Activated CD8-positive, alpha-beta memory T cell treated with anti-CD3 and anti-CD28 coated beads, Interleukin-2, amount 10 ng/mL, durations not matched to agents 7 days and 5 days (primary cell): ENCODE measurements around the gene MRPS27. TPM values are rescaled to one million over a fixed set of nuclear protein-coding genes. Genes with fewer than 3 reads are reported as not detected.

ENCODE experiments used
- ATAC-seq: fragments of 150-1000 bp; cut with Tn5 transposase; one replicate; pipeline ENCODE4 v1.10.0; 2021; ENCODE audit warnings: moderate library complexity
- CTCF ChIA-PET: fragments of 350-600 bp; sonication (Branson Sonifier 250); formaldehyde crosslinking; loops from one replicate; lab custom pipeline; 2021; ENCODE audit warnings: antibody characterized with exemption; lab: Charles Lee
- DNase-seq: peaks from one replicate; pipeline ENCODE4 v3.0.0-alpha.2; 2020
- H3K27ac Mint-ChIP-seq: one replicate; pipeline ENCODE4 v1.8.0; 2021; ENCODE audit warnings: mild to moderate bottlenecking, mixed read lengths
- H3K27me3 Mint-ChIP-seq: one replicate; pipeline ENCODE4 v1.8.0; 2021; ENCODE audit warnings: mixed read lengths
- H3K36me3 Mint-ChIP-seq: one replicate; pipeline ENCODE4 v1.8.0; 2021; ENCODE audit warnings: mild to moderate bottlenecking, mixed read lengths
- H3K4me1 Mint-ChIP-seq: one replicate; pipeline ENCODE4 v1.8.0; 2021; ENCODE audit warnings: mixed read lengths
- H3K4me3 Mint-ChIP-seq: one replicate; pipeline ENCODE4 v1.8.0; 2021; ENCODE audit warnings: mild to moderate bottlenecking, moderate library complexity, mixed read lengths
- H3K9me3 Mint-ChIP-seq: one replicate; pipeline ENCODE4 v1.8.0; 2022; ENCODE audit warnings: low read depth, mixed read lengths
- total RNA-seq, 2 experiments: library from RNA; stranded (reverse); gene quantifications; one replicate each; pipeline ENCODE4 v1.2.3, GENCODE V29; 2021

MRPS27 gene
- 10 to 100 TPM; 45.5 to 52.6 TPM for total RNA-seq

DNA sequence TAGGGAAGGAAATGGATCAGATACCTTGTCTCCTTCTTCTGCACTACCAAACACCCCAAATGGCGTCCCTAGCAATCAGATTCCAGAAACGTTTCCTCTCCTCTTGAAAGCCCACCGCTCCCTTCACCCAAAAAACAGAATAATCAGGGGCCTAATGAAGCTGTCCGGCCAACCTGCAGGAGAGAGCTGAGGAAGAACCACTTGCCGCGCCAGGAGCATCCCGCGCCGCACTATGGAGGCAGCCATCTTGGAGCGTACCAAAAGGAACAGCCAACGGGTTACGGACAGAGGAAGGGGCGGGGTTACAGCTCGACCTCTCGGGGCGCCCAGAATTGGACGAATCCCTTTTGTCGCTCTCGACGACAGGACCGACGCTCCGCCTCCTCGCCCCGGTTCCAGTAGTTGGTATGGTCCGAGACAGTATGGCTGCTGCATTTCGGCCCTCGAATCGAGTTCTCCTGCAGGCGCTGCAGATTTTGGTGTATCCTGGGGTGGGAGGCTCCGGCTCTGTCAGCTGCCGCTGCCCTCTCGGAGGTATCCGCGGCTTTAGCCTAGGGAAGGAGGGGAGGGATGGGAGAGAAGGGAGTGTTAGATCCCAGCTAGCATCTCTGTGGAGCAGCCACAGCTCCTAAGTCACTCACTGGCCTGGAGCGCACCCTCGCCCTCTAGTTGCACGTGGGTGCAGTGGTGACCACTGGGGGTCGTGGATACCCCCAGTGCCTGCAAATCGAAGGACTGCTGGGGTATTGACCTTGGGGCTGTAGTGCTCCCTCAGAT is at the start of gene MRPS27, which contains the start of gene PTCD2:
Gene MRPS27 (minus strand): TSS at position 265 of the 777 bp plus-strand sequence. CDS start 19 bp downstream, at position 246.
Gene PTCD2 (plus strand): TSS at position 398 of the 777 bp plus-strand sequence. CDS start 10 bp downstream, at position 408.
- ATAC-seq = peak; percentile 99
- CTCF ChIA-PET = interaction anchor here (0.8 to 8.3 kb wide), 2 partner anchors 12 to 46 kb away, joined by 4 to 58 read pairs; no protein-coding TSS in a partner anchor
- Mint-ChIP-seq H3K4me1 (peaks cover 41% of the 10 kb centered on the region), H3K27ac (peak within 1 kb of the TSS; percentile 89), H3K9me3 (no peaks in the 10 kb centered on the region), H3K27me3 (no peaks in the 10 kb centered on the region), H3K4me3 (peak within 1 kb of the TSS; percentile 96), H3K36me3 (peaks cover 32% of the 10 kb centered on the region)
- DNase-seq = peak; percentile 97

DNA sequence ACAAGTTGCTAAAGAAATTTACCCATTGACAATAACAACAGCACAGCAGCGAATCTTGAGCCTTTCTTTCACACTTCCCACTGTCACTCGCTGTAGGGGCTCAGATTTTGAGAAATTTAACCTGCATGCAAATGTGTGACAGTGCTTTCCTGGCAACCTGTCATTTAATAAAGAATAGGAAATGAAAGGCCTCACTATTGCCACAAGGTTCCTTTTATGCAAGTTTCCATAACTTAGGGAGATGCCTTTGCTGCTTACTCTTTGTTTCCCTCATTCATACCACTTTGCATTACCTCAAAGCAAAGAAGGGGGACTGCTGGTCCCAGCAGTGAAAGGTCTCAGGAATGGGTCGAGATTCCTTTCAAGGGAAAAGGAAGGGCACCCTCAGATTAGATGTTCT is 49.7 kb upstream of the MRPS27 start:
- Mint-ChIP-seq H3K9me3 (peaks cover 2% of the 10 kb centered on the region), H3K4me1 (peaks cover 2% of the 10 kb centered on the region), H3K27me3 (no peaks in the 10 kb centered on the region), H3K27ac (no peak overlapping the region), H3K36me3 (peaks cover 5% of the 10 kb centered on the region), H3K4me3 (no peak overlapping the region)
- CTCF ChIA-PET = interaction anchor here (1.4 kb wide), 1 partner anchor 18 kb away, joined by 3 read pairs; no protein-coding TSS in a partner anchor
- ATAC-seq = no peak
- DNase-seq = no peak

DNA sequence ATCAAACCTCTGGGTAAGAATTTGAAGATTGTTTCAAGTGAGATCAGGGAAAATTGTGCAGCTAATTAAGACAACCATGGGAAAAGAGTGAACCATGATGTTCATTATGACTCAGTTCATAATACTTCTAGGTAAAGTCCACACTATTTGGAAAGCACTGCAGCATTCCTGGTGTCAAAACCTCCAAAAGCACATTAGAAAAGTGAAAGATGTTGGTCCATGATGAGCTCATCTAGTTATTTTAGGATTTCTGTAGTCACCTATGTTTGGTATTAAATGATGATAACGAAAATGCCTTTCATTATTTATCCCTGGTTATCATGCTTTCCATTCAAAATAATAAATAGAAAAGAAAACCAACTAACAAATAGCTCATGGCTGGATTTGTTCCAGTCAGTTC is 49.3 kb upstream of the MRPS27 start:
- H3K4me3 Mint-ChIP-seq = no peak overlapping the region
- peaks cover 2% of the 10 kb centered on the region for H3K9me3 Mint-ChIP-seq
- peaks cover 6% of the 10 kb centered on the region for H3K36me3 Mint-ChIP-seq
- DNase-seq (no peak), ATAC-seq (no peak)
- no peaks in the 10 kb centered on the region for H3K27me3 Mint-ChIP-seq
- peaks cover 2% of the 10 kb centered on the region for H3K4me1 Mint-ChIP-seq
- CTCF ChIA-PET = interaction anchor here (1.4 kb wide), 1 partner anchor 19 kb away, joined by 3 read pairs; no protein-coding TSS in a partner anchor
- H3K27ac Mint-ChIP-seq = no peak overlapping the region

DNA sequence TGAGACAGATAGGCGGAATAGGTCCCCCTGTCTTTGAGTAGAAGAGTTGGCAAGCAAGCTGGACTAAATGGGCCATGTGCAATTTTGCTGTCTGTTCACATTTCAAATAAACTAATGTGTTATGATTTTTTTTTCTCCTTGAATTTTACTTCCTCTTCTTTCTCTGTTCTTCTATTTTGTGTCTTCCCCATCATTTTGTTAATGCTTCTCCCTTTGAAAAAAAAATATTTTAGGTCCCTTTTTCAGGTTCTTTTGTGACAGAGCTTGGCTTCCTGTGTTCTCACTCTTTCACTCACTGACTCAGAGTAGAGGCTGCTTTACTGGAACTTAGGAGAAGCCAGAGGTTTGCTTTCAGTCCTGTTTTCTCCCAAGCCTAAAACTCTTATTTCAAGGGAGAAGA is 48.2 kb upstream of the MRPS27 start:
- ATAC-seq (no peak), DNase-seq (no peak)
- Mint-ChIP-seq H3K4me3 (no peak overlapping the region), H3K4me1 (peaks cover 5% of the 10 kb centered on the region), H3K27me3 (no peaks in the 10 kb centered on the region), H3K27ac (no peak overlapping the region), H3K36me3 (peaks cover 10% of the 10 kb centered on the region), H3K9me3 (peaks cover 2% of the 10 kb centered on the region)
- CTCF ChIA-PET = interaction anchor here (1.4 to 3.1 kb wide), 2 partner anchors 20 to 450 kb away, joined by 3 to 12 read pairs; no protein-coding TSS in a partner anchor

DNA sequence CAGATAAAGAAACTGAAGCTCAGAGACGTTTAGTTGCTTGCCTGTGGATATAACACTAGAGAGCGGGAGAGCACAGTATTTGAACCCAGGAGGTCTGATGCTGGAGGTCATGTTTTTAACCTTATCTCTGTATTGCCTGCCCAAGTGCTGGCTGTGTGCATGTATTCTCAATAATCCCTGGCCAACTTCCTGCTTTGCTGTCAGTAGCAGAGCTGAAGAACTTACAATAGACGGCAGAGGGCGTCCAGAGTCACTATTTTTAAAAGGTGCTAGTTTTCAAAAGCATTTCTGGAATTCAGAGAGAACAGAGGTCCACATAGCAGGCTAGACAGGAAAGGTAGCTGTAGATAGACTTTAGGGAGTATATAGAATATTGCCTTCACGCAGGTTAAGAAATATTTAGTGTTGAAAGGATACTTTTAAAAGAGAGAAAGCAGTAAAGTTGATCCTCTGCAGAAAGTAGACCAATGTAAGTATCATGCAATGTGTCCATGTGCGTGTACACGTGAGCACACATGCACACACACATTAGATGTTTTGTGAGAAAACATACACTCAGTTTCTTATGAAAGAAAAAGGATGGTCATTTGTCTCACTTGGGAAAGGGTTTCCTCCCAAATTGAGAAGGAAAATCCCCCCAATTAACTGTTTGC is 46.4 kb upstream of the MRPS27 start:
- CTCF ChIA-PET = interaction anchor here (1.0 to 3.1 kb wide), 9 partner anchors 10 to 835 kb away, joined by 3 to 12 read pairs (median 4); partner anchors contain the start of genes MRPS27 and PTCD2
- peaks cover 2% of the 10 kb centered on the region for H3K9me3 Mint-ChIP-seq
- H3K4me3 Mint-ChIP-seq = no peak overlapping the region
- ATAC-seq (peak; percentile 81), DNase-seq (peak; percentile 57)
- H3K36me3 Mint-ChIP-seq = peaks cover 19% of the 10 kb centered on the region
- no peak overlapping the region for H3K27ac Mint-ChIP-seq
- H3K4me1 Mint-ChIP-seq = peaks cover 5% of the 10 kb centered on the region
- H3K27me3 Mint-ChIP-seq = no peaks in the 10 kb centered on the region

DNA sequence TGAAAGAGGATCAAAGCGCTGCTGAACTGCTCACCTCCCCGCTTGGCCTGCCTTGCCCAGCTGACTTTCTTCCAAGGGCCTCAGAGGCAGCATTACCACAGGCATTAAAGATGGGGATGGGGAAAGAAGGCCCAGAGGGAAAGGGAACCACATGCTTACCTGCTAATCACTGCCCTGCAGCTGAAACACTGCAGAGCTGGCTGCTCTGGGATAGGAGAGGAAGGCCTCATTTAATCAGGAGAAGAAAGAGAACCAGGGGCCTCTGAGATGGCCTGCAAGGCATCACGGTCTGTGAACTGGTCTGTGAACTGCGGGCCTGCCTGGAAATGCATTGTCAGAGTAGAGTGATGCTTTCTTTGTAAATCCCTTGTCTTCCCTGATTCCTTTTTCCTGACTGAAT is 44.9 kb upstream of the MRPS27 start:
- CTCF ChIA-PET = interaction anchor here (3.1 kb wide), 1 partner anchor 453 kb away, joined by 12 read pairs; no protein-coding TSS in a partner anchor
- ATAC-seq (no peak), DNase-seq (no peak)
- Mint-ChIP-seq H3K27ac (no peak overlapping the region), H3K36me3 (peaks cover 22% of the 10 kb centered on the region), H3K27me3 (no peaks in the 10 kb centered on the region), H3K9me3 (no peaks in the 10 kb centered on the region), H3K4me3 (no peak overlapping the region), H3K4me1 (peaks cover 5% of the 10 kb centered on the region)

DNA sequence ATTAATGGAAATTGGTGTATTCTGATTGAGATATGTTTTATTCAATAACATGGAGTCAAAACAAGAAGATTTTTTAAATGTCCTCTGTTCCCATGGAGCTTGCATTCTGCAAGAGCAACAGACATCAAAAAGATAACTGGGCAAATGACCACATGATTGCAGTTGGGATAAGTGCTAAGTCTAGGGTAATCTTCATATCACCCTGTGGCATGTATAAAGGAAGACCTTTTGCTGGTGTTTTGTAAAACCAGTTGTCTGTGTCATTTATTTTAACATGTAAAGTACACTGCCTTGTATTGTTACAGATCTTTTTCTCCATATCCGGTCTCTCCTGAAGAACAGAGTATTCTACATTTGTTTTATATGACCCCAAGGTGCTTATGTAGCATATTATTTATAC is 44.1 kb upstream of the MRPS27 start:
- no peak overlapping the region for H3K27ac Mint-ChIP-seq
- H3K4me1 Mint-ChIP-seq = peaks cover 5% of the 10 kb centered on the region
- peaks cover 28% of the 10 kb centered on the region for H3K36me3 Mint-ChIP-seq
- no peak for ATAC-seq
- H3K4me3 Mint-ChIP-seq = no peak overlapping the region
- CTCF ChIA-PET = no interaction called here
- H3K9me3 Mint-ChIP-seq = no peaks in the 10 kb centered on the region
- H3K27me3 Mint-ChIP-seq = no peaks in the 10 kb centered on the region
- no peak for DNase-seq

DNA sequence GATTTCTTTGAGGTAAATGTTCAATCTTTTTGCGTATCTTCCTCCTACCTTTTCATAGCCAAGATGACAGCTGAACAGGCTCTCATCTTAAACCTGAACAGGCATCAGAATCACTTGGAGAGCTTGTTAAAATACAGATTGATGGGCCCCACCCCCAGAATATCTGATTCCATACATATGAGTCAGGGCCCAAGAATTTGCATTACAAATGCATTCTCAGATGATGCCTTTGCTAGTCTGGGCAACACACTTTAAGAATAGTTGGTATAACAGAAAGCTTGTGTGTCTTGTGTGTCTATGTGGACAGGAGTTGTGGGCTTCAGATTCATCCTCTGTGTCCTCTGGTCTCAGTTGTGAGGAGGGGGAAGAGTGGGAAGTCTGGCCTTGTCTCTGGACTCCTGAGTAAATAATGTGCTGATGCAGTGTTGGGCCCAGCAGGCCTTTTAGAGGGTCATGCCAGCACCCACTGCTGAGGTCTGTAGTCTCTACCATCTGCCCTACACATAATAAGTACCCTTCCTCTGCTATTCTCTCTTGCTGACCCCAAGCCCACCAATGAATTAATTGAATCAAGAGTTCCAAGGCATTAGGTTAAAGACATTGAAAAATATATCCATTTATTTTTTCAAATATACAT is 43.2 kb upstream of the MRPS27 start:
- ATAC-seq (no peak), DNase-seq (no peak)
- Mint-ChIP-seq H3K36me3 (peaks cover 31% of the 10 kb centered on the region), H3K4me3 (no peak overlapping the region), H3K4me1 (peaks cover 5% of the 10 kb centered on the region), H3K27ac (no peak overlapping the region), H3K9me3 (no peaks in the 10 kb centered on the region), H3K27me3 (no peaks in the 10 kb centered on the region)
- CTCF ChIA-PET = no interaction called here

DNA sequence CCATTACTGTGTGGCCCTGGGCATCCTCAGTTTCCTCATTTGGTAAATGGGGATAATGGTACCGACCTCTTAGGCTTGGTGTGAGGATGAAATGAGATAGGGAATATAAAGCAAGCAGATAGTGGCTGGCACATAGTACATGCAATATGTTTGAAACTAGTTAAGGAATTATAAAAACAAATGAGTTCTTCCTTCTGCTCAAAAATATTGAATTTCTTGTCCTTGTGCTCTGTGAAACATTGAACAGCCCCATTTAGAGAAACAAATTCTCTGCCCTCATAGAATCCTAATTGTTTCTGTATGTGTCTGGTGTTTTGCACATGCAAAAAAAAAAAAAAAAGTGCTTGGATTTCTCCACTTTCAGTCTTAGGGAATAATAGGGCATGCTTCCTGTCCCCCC is 39.8 kb upstream of the MRPS27 start:
- peaks cover 36% of the 10 kb centered on the region for H3K36me3 Mint-ChIP-seq
- H3K27me3 Mint-ChIP-seq = no peaks in the 10 kb centered on the region
- no peak overlapping the region for H3K27ac Mint-ChIP-seq
- no peak overlapping the region for H3K4me3 Mint-ChIP-seq
- no peaks in the 10 kb centered on the region for H3K9me3 Mint-ChIP-seq
- ATAC-seq (no peak), DNase-seq (no peak)
- H3K4me1 Mint-ChIP-seq = peaks cover 3% of the 10 kb centered on the region
- CTCF ChIA-PET = interaction anchor here (0.7 to 1.4 kb wide), 2 partner anchors 20 to 34 kb away, joined by 3 read pairs; no protein-coding TSS in a partner anchor

DNA sequence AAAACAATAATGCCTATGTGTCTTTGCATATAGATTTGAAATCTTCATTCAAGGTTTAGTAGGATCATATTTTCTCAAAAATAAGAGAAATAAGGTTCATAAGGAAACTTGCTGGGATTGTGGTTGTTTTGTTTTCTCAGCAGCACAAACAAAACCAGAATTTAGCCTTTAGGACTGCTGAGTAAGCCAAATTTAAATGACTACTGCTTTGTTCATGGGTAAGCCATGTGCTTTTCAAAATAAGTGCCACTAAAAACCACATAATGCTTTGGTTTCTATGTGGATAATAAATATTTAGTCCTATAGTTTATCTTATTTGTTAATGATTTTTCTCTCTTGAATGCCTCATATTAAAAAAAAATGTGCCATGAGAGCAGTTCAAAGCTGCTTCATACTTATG is 38.9 kb upstream of the MRPS27 start:
- no peaks in the 10 kb centered on the region for H3K9me3 Mint-ChIP-seq
- DNase-seq (no peak), ATAC-seq (no peak)
- peaks cover 3% of the 10 kb centered on the region for H3K4me1 Mint-ChIP-seq
- peaks cover 33% of the 10 kb centered on the region for H3K36me3 Mint-ChIP-seq
- H3K27ac Mint-ChIP-seq = no peak overlapping the region
- H3K27me3 Mint-ChIP-seq = no peaks in the 10 kb centered on the region
- H3K4me3 Mint-ChIP-seq = no peak overlapping the region
- CTCF ChIA-PET = interaction anchor here (1.4 kb wide), 1 partner anchor 19 kb away, joined by 3 read pairs; no protein-coding TSS in a partner anchor

DNA sequence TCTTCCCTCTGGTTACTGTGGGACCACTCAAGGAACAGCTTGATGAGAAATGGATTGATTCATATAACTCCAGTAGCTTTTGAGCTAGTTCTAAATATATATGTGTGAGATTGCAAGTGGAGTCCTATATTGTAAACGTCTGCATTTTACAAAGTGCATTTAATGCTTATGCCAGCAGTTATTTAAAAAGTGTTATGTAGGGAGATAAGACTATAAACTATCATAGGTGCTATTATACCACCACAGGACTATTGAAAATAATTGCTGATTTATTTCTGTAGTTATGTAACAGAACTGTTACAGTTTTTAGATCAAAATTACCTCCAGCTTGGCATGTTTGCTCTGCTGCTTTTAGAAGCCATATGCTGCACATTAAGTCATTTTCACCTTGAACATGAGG is 36.3 kb upstream of the MRPS27 start:
- Mint-ChIP-seq H3K27me3 (no peaks in the 10 kb centered on the region), H3K4me1 (no peaks in the 10 kb centered on the region), H3K4me3 (no peak overlapping the region), H3K27ac (no peak overlapping the region), H3K9me3 (no peaks in the 10 kb centered on the region), H3K36me3 (peaks cover 33% of the 10 kb centered on the region)
- CTCF ChIA-PET = interaction anchor here (0.9 to 1.3 kb wide), 4 partner anchors 10 to 338 kb away, joined by 3 to 4 read pairs (median 3); no protein-coding TSS in a partner anchor
- ATAC-seq (no peak), DNase-seq (no peak)

DNA sequence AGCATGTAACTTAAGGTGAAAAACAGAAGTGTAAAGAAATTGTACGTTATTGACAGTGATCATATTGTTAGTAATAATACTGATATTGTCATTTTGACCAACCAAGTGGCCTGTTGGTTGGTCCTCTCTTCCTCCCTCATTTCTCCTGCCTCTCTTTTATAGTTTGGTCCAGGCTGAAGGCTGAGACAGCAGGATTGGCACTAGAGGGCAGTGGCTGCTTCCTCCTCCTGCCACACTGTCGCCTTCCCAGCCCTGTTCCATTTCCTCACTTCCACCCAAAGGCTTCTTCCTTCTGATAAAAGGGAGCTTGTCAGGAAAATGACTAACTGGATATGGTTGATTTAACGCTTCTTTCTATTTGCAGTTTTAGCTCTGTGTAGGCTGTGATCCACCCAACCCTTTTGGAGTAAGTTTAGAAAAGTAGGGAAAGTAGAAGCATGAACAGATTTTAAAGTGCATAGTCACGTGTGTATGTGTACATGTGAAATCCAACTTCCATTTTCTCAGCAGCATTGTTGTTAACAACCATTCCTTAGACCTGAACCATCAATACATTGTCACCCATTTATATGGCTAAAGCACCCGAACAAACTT is 35.8 kb upstream of the MRPS27 start:
- H3K27ac Mint-ChIP-seq = no peak overlapping the region
- peaks cover 35% of the 10 kb centered on the region for H3K36me3 Mint-ChIP-seq
- no peaks in the 10 kb centered on the region for H3K4me1 Mint-ChIP-seq
- DNase-seq (no peak), ATAC-seq (no peak)
- CTCF ChIA-PET = interaction anchor here (0.9 to 1.1 kb wide), 2 partner anchors 10 to 47 kb away, joined by 3 to 4 read pairs; no protein-coding TSS in a partner anchor
- H3K4me3 Mint-ChIP-seq = no peak overlapping the region
- H3K27me3 Mint-ChIP-seq = no peaks in the 10 kb centered on the region
- H3K9me3 Mint-ChIP-seq = no peaks in the 10 kb centered on the region
